ENCODE results near the gene HM13. TPM values are rescaled to one million over a fixed set of nuclear protein-coding genes. Genes with fewer than 3 reads are reported as not detected.

The HM13 gene
- total and polyA plus RNA-seq, 3 experiments from 2014 or later, result 153 to 167 (median 166) TPM

DNA sequence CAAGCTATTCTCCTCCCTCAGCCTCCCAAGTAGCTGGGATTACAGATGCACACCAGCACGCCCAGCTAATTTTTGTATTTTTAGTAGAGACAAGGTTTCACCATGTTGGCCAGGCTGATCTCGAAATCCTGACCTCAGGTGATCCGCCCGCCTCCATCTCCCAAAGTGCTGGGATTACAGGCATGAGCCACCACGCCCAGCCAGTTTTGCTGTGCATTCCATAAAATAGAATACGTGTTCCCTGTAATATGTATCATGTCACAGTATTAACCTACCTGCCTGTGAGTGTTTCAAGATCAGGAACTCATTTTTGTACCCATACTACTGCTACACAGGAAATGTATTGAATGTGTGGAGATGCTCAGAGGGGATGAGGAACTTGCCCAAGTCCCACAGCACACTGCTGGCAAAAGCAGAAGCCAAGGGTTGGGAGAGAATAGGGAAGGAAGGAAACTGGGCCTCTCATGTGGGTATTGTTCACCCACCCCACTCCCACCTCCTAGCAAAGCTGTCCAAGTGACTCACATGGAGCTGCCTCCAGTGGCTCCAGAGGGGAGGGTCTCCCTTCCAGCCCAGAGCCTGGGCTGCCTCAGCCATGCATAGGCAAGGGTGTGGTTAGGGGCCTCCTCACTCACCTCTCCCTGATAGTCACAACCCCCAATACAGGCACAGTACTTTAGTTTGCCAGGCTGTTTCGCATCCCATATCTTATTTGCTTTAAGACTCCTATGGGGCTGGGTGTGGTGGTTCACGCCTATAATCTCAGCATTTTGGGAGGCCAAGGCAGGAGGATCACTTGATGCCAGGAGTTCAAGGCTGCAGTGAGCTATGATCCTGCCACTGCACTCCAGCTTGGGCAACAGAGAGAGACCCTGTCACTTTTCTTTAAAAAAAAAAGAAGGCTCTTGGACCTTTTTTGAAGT lies 9.4 kb downstream of the HM13 start:
- Histone ChIP-seq H3K27me3 (ENCODE audit: insufficient read depth, low read length, poor library complexity, severe bottlenecking) (no peaks in the 10 kb centered on the region), H3K9me3 (ENCODE audit: low read length) (no peaks in the 10 kb centered on the region), H3K4me3 (ENCODE audit: low read length) (no peak overlapping the region), H3K4me1 (ENCODE audit: insufficient read depth, low read length) (peaks cover 12% of the 10 kb centered on the region), H3K27ac (ENCODE audit: low read depth, low read length) (no peak overlapping the region), H3K36me3 (ENCODE audit: insufficient read depth, low read length) (peaks cover 10% of the 10 kb centered on the region)
- Mint-ChIP-seq H3K4me3 (no peak overlapping the region), H3K9me3 (no peaks in the 10 kb centered on the region), H3K4me1 (peaks cover 30 to 73% (median 65%) of the 10 kb centered on the region in 3 donors), H3K27ac (peak overlapping the region in 5 of 8 donors; percentile 18 to 73 (median 32)), H3K36me3 (peaks cover 0 to 71% (median 4%) of the 10 kb centered on the region in 3 donors), H3K27me3 (no peaks in the 10 kb centered on the region)
- CTCF ChIA-PET, result interaction anchor here (1.5 to 1.7 kb wide), 2 partner anchors 20 to 90 kb away, joined by 4 to 5 read pairs; no protein-coding TSS in a partner anchor
- POLR2A ChIA-PET, result interaction anchor here (0.7 kb wide), 1 partner anchor 14 kb away, joined by 5 read pairs; no protein-coding TSS in a partner anchor
- no peak for DNase-seq

DNA sequence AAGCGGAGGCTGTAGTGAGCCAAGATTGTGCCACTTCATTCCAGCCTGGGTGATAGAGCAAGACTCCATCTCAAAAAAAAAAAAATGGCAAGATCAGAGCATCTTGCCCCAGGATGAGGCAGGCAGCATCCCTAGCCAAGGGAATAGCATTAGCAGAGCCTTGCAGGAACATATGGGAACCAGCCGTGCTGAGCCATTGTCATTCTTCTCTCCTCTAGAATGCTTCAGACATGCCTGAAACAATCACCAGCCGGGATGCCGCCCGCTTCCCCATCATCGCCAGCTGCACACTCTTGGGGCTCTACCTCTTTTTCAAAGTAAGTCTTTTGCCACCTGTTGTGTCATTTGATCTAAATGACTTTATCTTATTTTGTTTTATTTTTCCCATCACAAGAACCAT lies 13.0 kb downstream of the HM13 start:
- H3K9me3 Mint-ChIP-seq, result no peaks in the 10 kb centered on the region
- no peak for DNase-seq
- H3K4me1 ChIP-seq (ENCODE audit: insufficient read depth, low read length), result no peaks in the 10 kb centered on the region
- no peaks in the 10 kb centered on the region for H3K27me3 ChIP-seq (ENCODE audit: insufficient read depth, low read length, poor library complexity, severe bottlenecking)
- H3K4me1 Mint-ChIP-seq, result peaks cover 20 to 39% (median 36%) of the 10 kb centered on the region in 3 donors
- H3K36me3 Mint-ChIP-seq, result peaks cover under 1 to 78% (median 4%) of the 10 kb centered on the region in 3 donors
- no peak overlapping the region for H3K4me3 ChIP-seq (ENCODE audit: low read length)
- peaks cover 27% of the 10 kb centered on the region for H3K36me3 ChIP-seq (ENCODE audit: insufficient read depth, low read length)
- no peak overlapping the region for H3K27ac Mint-ChIP-seq
- no peaks in the 10 kb centered on the region for H3K27me3 Mint-ChIP-seq
- CTCF ChIA-PET, result no interaction called here
- H3K4me3 Mint-ChIP-seq, result no peak overlapping the region
- H3K9me3 ChIP-seq (ENCODE audit: low read length), result no peaks in the 10 kb centered on the region
- POLR2A ChIA-PET, result no interaction called here
- H3K27ac ChIP-seq (ENCODE audit: low read depth, low read length), result no peak overlapping the region

- Histone ChIP-seq H3K27me3 (ENCODE audit: insufficient read depth, low read length, poor library complexity, severe bottlenecking) (no peaks in the 10 kb centered on the region), H3K9me3 (ENCODE audit: low read length) (no peaks in the 10 kb centered on the region), H3K27ac (ENCODE audit: low read depth, low read length) (no peak overlapping the region), H3K4me1 (ENCODE audit: insufficient read depth, low read length) (no peaks in the 10 kb centered on the region), H3K36me3 (ENCODE audit: insufficient read depth, low read length) (peaks cover 71% of the 10 kb centered on the region), H3K4me3 (ENCODE audit: low read length) (no peak overlapping the region)
- ChIA-PET CTCF (no interaction called here), POLR2A (no interaction called here)
- Mint-ChIP-seq H3K4me3 (no peak overlapping the region), H3K27ac (peak overlapping the region in 3 of 8 donors; percentile 6 to 38 (median 15)), H3K36me3 (peaks cover 7 to 95% (median 23%) of the 10 kb centered on the region in 3 donors), H3K27me3 (no peaks in the 10 kb centered on the region), H3K9me3 (no peaks in the 10 kb centered on the region), H3K4me1 (peaks cover 27 to 37% (median 33%) of the 10 kb centered on the region in 3 donors)
- no peak for DNase-seq
Observed at GRCh38 chr20:31535298-31535697, 21.1 kb downstream of the HM13 start.

DNA sequence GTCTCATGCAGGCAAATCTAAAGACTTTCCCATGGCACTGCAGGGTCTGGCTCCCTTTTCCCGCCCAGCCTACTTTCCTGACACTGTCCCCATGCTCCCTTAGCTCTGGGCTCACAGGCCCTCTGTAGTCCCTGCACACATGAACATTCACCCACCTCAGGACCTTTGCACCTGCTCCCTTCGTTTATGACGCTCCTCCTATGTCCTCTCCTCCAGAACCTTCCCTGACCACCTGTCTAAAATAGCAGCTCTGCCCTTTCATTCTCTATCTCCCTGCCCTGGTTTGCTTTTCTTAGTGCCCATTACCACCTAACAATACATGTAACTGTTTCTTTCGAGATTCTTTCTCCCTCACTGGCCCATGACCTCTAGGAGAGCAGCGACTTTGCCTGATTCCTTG lies 22.3 kb downstream of the HM13 start:
- H3K27me3 Mint-ChIP-seq, result no peaks in the 10 kb centered on the region
- no peak overlapping the region for H3K27ac ChIP-seq (ENCODE audit: low read depth, low read length)
- no peak overlapping the region for H3K4me3 ChIP-seq (ENCODE audit: low read length)
- POLR2A ChIA-PET, result interaction anchor here (0.6 kb wide), 1 partner anchor 123 kb away, joined by 3 read pairs; no protein-coding TSS in a partner anchor
- H3K27me3 ChIP-seq (ENCODE audit: insufficient read depth, low read length, poor library complexity, severe bottlenecking), result no peaks in the 10 kb centered on the region
- no peak overlapping the region for H3K4me3 Mint-ChIP-seq
- no peaks in the 10 kb centered on the region for H3K9me3 ChIP-seq (ENCODE audit: low read length)
- peaks cover 69% of the 10 kb centered on the region for H3K36me3 ChIP-seq (ENCODE audit: insufficient read depth, low read length)
- CTCF ChIA-PET, result no interaction called here
- no peak for DNase-seq
- no peaks in the 10 kb centered on the region for H3K4me1 ChIP-seq (ENCODE audit: insufficient read depth, low read length)
- peaks cover 7 to 89% (median 23%) of the 10 kb centered on the region in 3 donors for H3K36me3 Mint-ChIP-seq
- peak overlapping the region in 6 of 8 donors; percentile 0 to 90 (median 50) for H3K27ac Mint-ChIP-seq
- peaks cover 27 to 33% (median 30%) of the 10 kb centered on the region in 3 donors for H3K4me1 Mint-ChIP-seq
- no peaks in the 10 kb centered on the region for H3K9me3 Mint-ChIP-seq

DNA sequence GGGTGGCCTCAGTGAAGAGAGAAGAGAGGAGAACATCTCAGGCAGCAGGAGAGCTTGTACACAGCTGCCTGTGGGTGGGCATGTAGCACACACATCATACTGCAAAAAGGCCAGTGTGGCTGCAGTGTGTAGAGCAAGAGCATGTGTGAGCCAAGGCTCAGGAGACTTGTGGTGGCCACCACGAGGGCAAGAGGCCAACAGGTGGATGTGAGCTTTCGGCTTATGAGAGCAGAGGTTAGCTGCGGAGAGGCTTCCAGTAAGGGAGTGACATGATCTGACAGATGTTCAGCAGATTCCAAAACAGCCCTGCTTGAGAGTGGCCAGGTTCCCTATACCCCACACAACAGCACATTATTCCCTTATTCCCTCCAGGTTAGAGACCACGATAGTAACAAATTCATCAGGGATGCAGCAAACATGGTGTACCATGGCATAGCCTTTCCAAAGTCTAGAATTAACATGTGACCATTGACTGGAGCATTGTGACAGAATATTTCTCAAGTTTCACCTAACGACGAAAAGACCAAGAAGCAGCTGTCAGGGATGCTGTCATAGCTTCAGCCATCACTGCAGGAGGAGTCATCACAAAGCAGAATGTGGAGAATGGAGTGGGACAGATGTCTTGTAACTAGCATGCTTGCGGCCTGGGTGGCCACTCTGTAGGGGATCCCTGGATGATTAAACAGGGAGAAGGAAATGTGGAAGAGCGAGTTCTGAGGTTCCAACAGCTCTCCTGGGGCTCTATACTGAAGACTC lies 23.1 kb downstream of the HM13 start:
- Histone ChIP-seq H3K4me3 (ENCODE audit: low read length) (no peak overlapping the region), H3K9me3 (ENCODE audit: low read length) (no peaks in the 10 kb centered on the region), H3K27ac (ENCODE audit: low read depth, low read length) (no peak overlapping the region), H3K27me3 (ENCODE audit: insufficient read depth, low read length, poor library complexity, severe bottlenecking) (no peaks in the 10 kb centered on the region), H3K36me3 (ENCODE audit: insufficient read depth, low read length) (peaks cover 69% of the 10 kb centered on the region), H3K4me1 (ENCODE audit: insufficient read depth, low read length) (no peaks in the 10 kb centered on the region)
- ChIA-PET POLR2A (interaction anchor here (0.5 to 0.6 kb wide), 2 partner anchors 13 to 122 kb away, joined by 3 to 5 read pairs; no protein-coding TSS in a partner anchor), CTCF (interaction anchor here (1.6 to 1.8 kb wide), 2 partner anchors 9 to 23 kb away, joined by 6 read pairs; partner anchors contain the start of gene HM13)
- peaks cover 31 to 37% (median 34%) of the 10 kb centered on the region in 3 donors for H3K4me1 Mint-ChIP-seq
- H3K27ac Mint-ChIP-seq, result peak overlapping the region; percentile 6 to 90 (median 73)
- H3K4me3 Mint-ChIP-seq, result peak overlapping the region in 1 of 7 donors; percentile 59
- H3K36me3 Mint-ChIP-seq, result peaks cover 6 to 89% (median 21%) of the 10 kb centered on the region in 3 donors
- no peaks in the 10 kb centered on the region for H3K27me3 Mint-ChIP-seq
- H3K9me3 Mint-ChIP-seq, result no peaks in the 10 kb centered on the region
- no peak for DNase-seq

GRCh38 chr20:31537890-31538289 lies 23.6 kb downstream of the HM13 start:
- Histone ChIP-seq H3K27me3 (ENCODE audit: insufficient read depth, low read length, poor library complexity, severe bottlenecking) (no peaks in the 10 kb centered on the region), H3K36me3 (ENCODE audit: insufficient read depth, low read length) (peaks cover 63% of the 10 kb centered on the region), H3K4me1 (ENCODE audit: insufficient read depth, low read length) (no peaks in the 10 kb centered on the region), H3K27ac (ENCODE audit: low read depth, low read length) (no peak overlapping the region), H3K4me3 (ENCODE audit: low read length) (no peak overlapping the region), H3K9me3 (ENCODE audit: low read length) (no peaks in the 10 kb centered on the region)
- Mint-ChIP-seq H3K4me3 (peak overlapping the region in 3 of 7 donors; percentile 39 to 59 (median 41)), H3K4me1 (peaks cover 30 to 37% (median 34%) of the 10 kb centered on the region in 3 donors), H3K9me3 (no peaks in the 10 kb centered on the region), H3K27ac (peak overlapping the region; percentile 25 to 90 (median 73)), H3K36me3 (peaks cover 3 to 89% (median 21%) of the 10 kb centered on the region in 3 donors), H3K27me3 (no peaks in the 10 kb centered on the region)
- ChIA-PET CTCF (interaction anchor here (1.5 to 1.8 kb wide), 3 partner anchors 8 to 24 kb away, joined by 4 to 6 read pairs (median 6); partner anchors contain the start of gene HM13), POLR2A (interaction anchor here (0.5 kb wide), 1 partner anchor 14 kb away, joined by 5 read pairs; no protein-coding TSS in a partner anchor)
- DNase-seq, result no peak

- H3K27ac Mint-ChIP-seq, result peak overlapping the region in 7 of 8 donors; percentile 37 to 90 (median 76)
- H3K27me3 Mint-ChIP-seq, result no peaks in the 10 kb centered on the region
- Histone ChIP-seq H3K27ac (ENCODE audit: low read depth, low read length) (no peak overlapping the region), H3K4me1 (ENCODE audit: insufficient read depth, low read length) (no peaks in the 10 kb centered on the region), H3K27me3 (ENCODE audit: insufficient read depth, low read length, poor library complexity, severe bottlenecking) (no peaks in the 10 kb centered on the region), H3K36me3 (ENCODE audit: insufficient read depth, low read length) (peaks cover 59% of the 10 kb centered on the region), H3K4me3 (ENCODE audit: low read length) (no peak overlapping the region), H3K9me3 (ENCODE audit: low read length) (no peaks in the 10 kb centered on the region)
- peaks cover 32 to 37% (median 34%) of the 10 kb centered on the region in 3 donors for H3K4me1 Mint-ChIP-seq
- no peak overlapping the region for H3K4me3 Mint-ChIP-seq
- POLR2A ChIA-PET, result no interaction called here
- DNase-seq, result no peak
- no peaks in the 10 kb centered on the region for H3K9me3 Mint-ChIP-seq
- peaks cover 3 to 87% (median 21%) of the 10 kb centered on the region in 3 donors for H3K36me3 Mint-ChIP-seq
- CTCF ChIA-PET, result interaction anchor here (1.5 to 1.8 kb wide), 4 partner anchors 8 to 25 kb away, joined by 3 to 6 read pairs (median 5); partner anchors contain the start of gene HM13
Observed at GRCh38 chr20:31538326-31538725, 24.1 kb downstream of the HM13 start.
